NT2/D1 (cell line): ENCODE measurements around the gene KCNC1.

ENCODE experiments used
- SUZ12 ChIP-seq: IDR thresholded peaks from 2 replicates; pipeline ENCODE4 v1.6.1; 2011; ENCODE audit not compliant: insufficient read length, insufficient read depth; ENCODE audit errors: extremely low read depth
- ZNF274 ChIP-seq: IDR thresholded peaks from 2 replicates; pipeline ENCODE4 v1.6.1; 2011; ENCODE audit warnings: mild to moderate bottlenecking, low read depth, low read length

DNA sequence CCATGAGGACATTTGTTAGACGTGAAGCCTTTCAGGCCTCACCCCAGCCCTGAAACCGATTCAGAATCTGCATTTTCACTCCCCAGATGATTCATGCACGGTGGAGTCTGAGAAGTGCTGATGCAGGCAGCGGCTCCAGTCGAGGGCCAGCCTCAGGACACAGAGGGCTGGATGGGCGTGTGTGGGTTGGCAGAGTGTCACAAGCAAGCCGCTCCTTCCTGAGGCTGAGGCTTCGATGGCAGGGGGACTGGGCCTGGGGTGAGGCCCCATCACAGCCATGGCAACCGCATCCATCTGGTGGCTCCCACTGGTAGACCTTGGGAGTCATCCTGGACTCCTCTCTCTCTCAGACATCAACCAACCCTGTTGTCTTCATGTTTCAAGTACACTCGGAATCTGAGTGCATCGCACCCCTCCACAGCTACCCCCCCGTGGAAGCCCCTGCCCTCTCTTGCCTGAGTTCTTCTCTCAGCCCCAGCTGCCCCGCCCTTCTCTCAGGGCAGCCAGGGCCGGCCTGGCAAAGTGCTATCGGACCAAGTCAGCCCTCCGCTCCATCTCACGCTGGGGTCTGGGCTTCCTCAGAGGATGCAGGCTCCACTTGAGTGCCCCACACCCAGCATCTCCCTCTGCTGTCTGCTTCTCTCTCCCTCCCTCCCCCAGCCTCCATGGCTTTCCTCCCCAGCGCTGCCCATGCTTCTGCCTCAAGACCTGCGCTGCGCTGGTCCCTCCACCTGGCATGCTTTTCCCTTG, 10.6 kb downstream of the KCNC1 start:
- no peak for TF ChIP-seq ZNF274
- no peak for TF ChIP-seq SUZ12
